Mesendoderm (in vitro differentiated cells): ENCODE measurements around the gene HPGD.
A peak's percentile ranks its signal among the peaks of the same experiment; 100 is the strongest.
"Not testable (repeated sequence)": the region's sequence is repeated elsewhere in the genome, so short reads cannot be mapped to it uniquely, and the experiment has no call there.

Source experiments
- DNase-seq: peaks from one replicate; pipeline ENCODE4 v3.0.0; 2013
- H2AK5ac ChIP-seq: 2 replicates; pipeline ENCODE4 v1.6.1; 2013; ENCODE audit warnings: low read length, inconsistent platforms
- H2BK120ac ChIP-seq: 2 replicates; pipeline ENCODE4 v1.6.1; 2013; ENCODE audit warnings: low read depth, mild to moderate bottlenecking, low read length, moderate library complexity, mixed read lengths
- H2BK15ac ChIP-seq: replicated peaks from 2 replicates; pipeline ENCODE4 v1.6.1; 2013; ENCODE audit warnings: low read depth, mild to moderate bottlenecking, moderate library complexity
- H2BK5ac ChIP-seq: 2 replicates; pipeline ENCODE4 v1.6.1; 2013; ENCODE audit warnings: low read length, inconsistent platforms
- H3K18ac ChIP-seq: 2 replicates; pipeline ENCODE4 v1.6.1; 2013; ENCODE audit warnings: mild to moderate bottlenecking, low read length, mixed read lengths
- H3K23ac ChIP-seq: one replicate; pipeline ENCODE4 v1.6.1; 2013; ENCODE audit warnings: low read length
- H3K27ac ChIP-seq: 2 replicates; pipeline ENCODE4 v1.5.1; 2013; ENCODE audit warnings: low read depth, mild to moderate bottlenecking, inconsistent platforms, low read length, moderate library complexity
- H3K27me3 ChIP-seq: 2 replicates; pipeline ENCODE4 v1.6.1; 2013; ENCODE audit warnings: low read length, control low read depth, mild to moderate bottlenecking, inconsistent platforms; ENCODE audit not compliant: insufficient read depth, poor library complexity
- H3K36me3 ChIP-seq: 2 replicates; pipeline ENCODE4 v1.6.1; 2013; ENCODE audit warnings: low read length, inconsistent platforms; ENCODE audit not compliant: control insufficient read depth, insufficient read depth
- H3K4ac ChIP-seq: one replicate; pipeline ENCODE4 v1.6.1; 2013; ENCODE audit warnings: low read depth, mild to moderate bottlenecking, low read length, moderate library complexity
- H3K4me1 ChIP-seq: 2 replicates; pipeline ENCODE4 v1.6.1; 2013; ENCODE audit warnings: low read depth, low read length, inconsistent platforms; ENCODE audit not compliant: control insufficient read depth
- H3K4me2 ChIP-seq: 2 replicates; pipeline ENCODE4 v1.6.1; 2013; ENCODE audit warnings: low read length
- H3K4me3 ChIP-seq: 2 replicates; pipeline ENCODE4 v1.5.1; 2013; ENCODE audit warnings: mild to moderate bottlenecking, low read length
- H3K56ac ChIP-seq: one replicate; pipeline ENCODE4 v1.6.1; 2013; ENCODE audit warnings: low read length
- H3K79me1 ChIP-seq: 2 replicates; pipeline ENCODE4 v1.6.1; 2013; ENCODE audit warnings: low read length, inconsistent platforms
- H3K79me2 ChIP-seq: 2 replicates; pipeline ENCODE4 v1.6.1; 2013; ENCODE audit warnings: mild to moderate bottlenecking, low read length; ENCODE audit not compliant: control insufficient read depth, insufficient read depth
- H3K9ac ChIP-seq: 2 replicates; pipeline ENCODE4 v1.6.1; 2013; ENCODE audit warnings: low read length, inconsistent platforms
- H4K5ac ChIP-seq: one replicate; pipeline ENCODE4 v1.6.1; 2013; ENCODE audit warnings: low read length
- H4K8ac ChIP-seq: one replicate; pipeline ENCODE4 v1.6.1; 2013; ENCODE audit warnings: low read depth, mild to moderate bottlenecking, control low read depth, low read length, moderate library complexity
- WGBS: extraction: QIAGEN DNeasy Blood & Tissue Kit; methylation state at CpG from one replicate; pipeline ENCODE4 v1.1.7; 2013; ENCODE audit warnings: low lambda C conversion rate, missing lambda C conversion rate; ENCODE audit not compliant: insufficient coverage; ENCODE audit errors: extremely low coverage; 5-methylcytosine and 5-hydroxymethylcytosine counted together

The HPGD gene

GRCh38 chr4:174496631-174497432 lies 25.5 kb downstream of the HPGD start:
- no peak overlapping the region for H3K4ac ChIP-seq
- H3K36me3 ChIP-seq = no peaks in the 10 kb centered on the region
- no peak overlapping the region for H2BK5ac ChIP-seq
- H3K27me3 ChIP-seq = no peaks in the 10 kb centered on the region
- H2BK15ac ChIP-seq = no peak overlapping the region
- no peak overlapping the region for H2BK120ac ChIP-seq
- no peaks in the 10 kb centered on the region for H3K79me1 ChIP-seq
- no peak overlapping the region for H3K56ac ChIP-seq
- no peak overlapping the region for H3K4me3 ChIP-seq
- H4K5ac ChIP-seq = no peak overlapping the region
- H3K18ac ChIP-seq = no peak overlapping the region
- WGBS = no CpG with 5 or more reads among the region's 3 CpGs
- no peaks in the 10 kb centered on the region for H3K4me1 ChIP-seq
- no peak overlapping the region for H3K27ac ChIP-seq
- H2AK5ac ChIP-seq = no peak overlapping the region
- no peak overlapping the region for H3K9ac ChIP-seq
- H3K4me2 ChIP-seq = no peak overlapping the region
- DNase-seq = no peak
- H4K8ac ChIP-seq = no peak overlapping the region
- H3K79me2 ChIP-seq = no peaks in the 10 kb centered on the region
- H3K23ac ChIP-seq = no peak overlapping the region

GRCh38 chr4:174495626-174496025 lies 26.7 kb downstream of the HPGD start:
- Histone ChIP-seq H3K79me1 (no peaks in the 10 kb centered on the region), H4K5ac (no peak overlapping the region), H3K9ac (no peak overlapping the region), H3K4me3 (no peak overlapping the region), H3K27ac (no peak overlapping the region), H3K79me2 (no peaks in the 10 kb centered on the region), H3K56ac (no peak overlapping the region), H4K8ac (no peak overlapping the region), H3K23ac (no peak overlapping the region), H3K27me3 (no peaks in the 10 kb centered on the region), H3K18ac (no peak overlapping the region), H2AK5ac (no peak overlapping the region), H2BK5ac (no peak overlapping the region), H2BK15ac (no peak overlapping the region), H3K4me1 (no peaks in the 10 kb centered on the region), H3K4ac (no peak overlapping the region), H3K36me3 (no peaks in the 10 kb centered on the region), H2BK120ac (no peak overlapping the region), H3K4me2 (no peak overlapping the region)
- WGBS = no CpG with 5 or more reads among the region's 2 CpGs
- DNase-seq = no peak

- no CpG with 5 or more reads among the region's 3 CpGs for WGBS
- no peaks in the 10 kb centered on the region for H3K36me3 ChIP-seq
- peak; percentile 11 for DNase-seq
Observed at GRCh38 chr4:174494726-174495125, 27.6 kb downstream of the HPGD start.

GRCh38 chr4:174494146-174494545 lies 28.1 kb downstream of the HPGD start:
- no peak overlapping the region for H3K23ac ChIP-seq
- H3K36me3 ChIP-seq = no peaks in the 10 kb centered on the region
- H2BK120ac ChIP-seq = no peak overlapping the region
- no peak overlapping the region for H3K4me2 ChIP-seq
- DNase-seq = no peak
- H3K27me3 ChIP-seq = no peaks in the 10 kb centered on the region
- no peak overlapping the region for H3K18ac ChIP-seq
- H3K9ac ChIP-seq = no peak overlapping the region
- no peaks in the 10 kb centered on the region for H3K79me2 ChIP-seq
- no peak overlapping the region for H2BK15ac ChIP-seq
- no peak overlapping the region for H3K27ac ChIP-seq
- no peaks in the 10 kb centered on the region for H3K79me1 ChIP-seq
- no peak overlapping the region for H2AK5ac ChIP-seq
- no peak overlapping the region for H3K56ac ChIP-seq
- H4K5ac ChIP-seq = no peak overlapping the region
- H2BK5ac ChIP-seq = no peak overlapping the region
- H3K4me3 ChIP-seq = no peak overlapping the region
- H4K8ac ChIP-seq = no peak overlapping the region
- no peaks in the 10 kb centered on the region for H3K4me1 ChIP-seq
- no peak overlapping the region for H3K4ac ChIP-seq

More at GRCh38 chr4:174494726-174495125, 27.6 kb downstream of the HPGD start:
- H3K4ac ChIP-seq = no peak overlapping the region
- H3K27me3 ChIP-seq = no peaks in the 10 kb centered on the region
- H3K79me2 ChIP-seq = no peaks in the 10 kb centered on the region
- no peak overlapping the region for H3K27ac ChIP-seq
- H2AK5ac ChIP-seq = no peak overlapping the region
- peak overlapping the region; percentile 1 for H3K18ac ChIP-seq
- H3K79me1 ChIP-seq = no peaks in the 10 kb centered on the region
- no peak overlapping the region for H3K23ac ChIP-seq
- no peak overlapping the region for H4K5ac ChIP-seq
- H4K8ac ChIP-seq = no peak overlapping the region
- no peak overlapping the region for H3K9ac ChIP-seq
- no peaks in the 10 kb centered on the region for H3K4me1 ChIP-seq
- H3K4me3 ChIP-seq = no peak overlapping the region
- H2BK120ac ChIP-seq = peak overlapping the region; percentile 21
- no peak overlapping the region for H3K56ac ChIP-seq
- H2BK15ac ChIP-seq = no peak overlapping the region
- no peak overlapping the region for H2BK5ac ChIP-seq
- no peak overlapping the region for H3K4me2 ChIP-seq

GRCh38 chr4:174490451-174490961 lies 31.8 kb downstream of the HPGD start:
- Histone ChIP-seq H3K4ac (no peak overlapping the region), H3K36me3 (no peaks in the 10 kb centered on the region), H4K8ac (no peak overlapping the region), H2BK15ac (no peak overlapping the region), H3K56ac (no peak overlapping the region), H3K27me3 (no peaks in the 10 kb centered on the region), H3K4me2 (no peak overlapping the region), H3K9ac (no peak overlapping the region), H3K23ac (no peak overlapping the region), H3K79me2 (no peaks in the 10 kb centered on the region), H3K18ac (no peak overlapping the region), H2BK120ac (no peak overlapping the region), H2BK5ac (no peak overlapping the region), H2AK5ac (no peak overlapping the region), H4K5ac (no peak overlapping the region), H3K79me1 (no peaks in the 10 kb centered on the region), H3K27ac (no peak overlapping the region), H3K4me1 (no peaks in the 10 kb centered on the region), H3K4me3 (no peak overlapping the region)
- no CpG with 5 or more reads among the region's 3 CpGs for WGBS
- DNase-seq = peak; percentile 55

- no CpG with 5 or more reads among the region's 10 CpGs for WGBS
- not testable (repeated sequence) for H3K27me3 ChIP-seq, DNase-seq, H2AK5ac ChIP-seq, H3K4me3 ChIP-seq, H3K4me2 ChIP-seq, H2BK120ac ChIP-seq, H3K4me1 ChIP-seq, H3K18ac ChIP-seq, H3K79me2 ChIP-seq, H2BK5ac ChIP-seq, H2BK15ac ChIP-seq, H4K5ac ChIP-seq, H3K4ac ChIP-seq, H3K9ac ChIP-seq, H3K36me3 ChIP-seq, H3K56ac ChIP-seq, H4K8ac ChIP-seq, H3K27ac ChIP-seq, H3K79me1 ChIP-seq, H3K23ac ChIP-seq
Observed at GRCh38 chr4:174488368-174488767, 33.9 kb downstream of the HPGD start.
